Activated CD8-positive, alpha-beta memory T cell treated with anti-CD3 and anti-CD28 coated beads for 4 hours (primary cell): ENCODE measurements around the gene EXOC6B.

Experiments
- DNase-seq, 2 donors: peaks; one replicate each; pipeline ENCODE4 v3.0.0-alpha.2; 2020; ENCODE audit warnings: low read depth in 2 of 2

The EXOC6B gene

GRCh38 chr2:72743481-72743880, 82.4 kb downstream of the EXOC6B start:
- no peak for DNase-seq

GRCh38 chr2:72738096-72738495, 87.7 kb downstream of the EXOC6B start:
- DNase-seq: no peak

GRCh38 chr2:72734432-72734831, 91.4 kb downstream of the EXOC6B start:
- DNase-seq: no peak

- no peak for DNase-seq
These were observed 94.7 kb downstream of the EXOC6B start for GRCh38 chr2:72731116-72731515.

GRCh38 chr2:72727356-72727755, 98.5 kb downstream of the EXOC6B start:
- no peak for DNase-seq

- DNase-seq: no peak
These were observed 102.0 kb downstream of the EXOC6B start for GRCh38 chr2:72723769-72724370.

- no peak for DNase-seq
These were observed 103.3 kb downstream of the EXOC6B start for GRCh38 chr2:72722492-72723070.

GRCh38 chr2:72719416-72719815, 106.4 kb downstream of the EXOC6B start:
- DNase-seq: no peak

- no peak for DNase-seq
These were observed 107.0 kb downstream of the EXOC6B start for GRCh38 chr2:72718876-72719275.

- DNase-seq: no peak
These were observed 109.2 kb downstream of the EXOC6B start for GRCh38 chr2:72716601-72717000.

GRCh38 chr2:72713857-72714256, 112.0 kb downstream of the EXOC6B start:
- no peak for DNase-seq

- DNase-seq: no peak
These were observed 112.9 kb downstream of the EXOC6B start for GRCh38 chr2:72712977-72713376.

- no peak for DNase-seq
These were observed 113.5 kb downstream of the EXOC6B start for GRCh38 chr2:72712304-72712703.

- no peak for DNase-seq
These were observed 115.2 kb downstream of the EXOC6B start for GRCh38 chr2:72710418-72711152.

- DNase-seq: no peak
These were observed 117.6 kb downstream of the EXOC6B start for GRCh38 chr2:72708236-72708635.

GRCh38 chr2:72698300-72698699, 127.5 kb downstream of the EXOC6B start:
- DNase-seq: no peak

GRCh38 chr2:72696559-72696958, 129.3 kb downstream of the EXOC6B start:
- no peak for DNase-seq

GRCh38 chr2:72695676-72696075, 130.2 kb downstream of the EXOC6B start:
- DNase-seq: no peak

- DNase-seq: no peak
These were observed 130.9 kb downstream of the EXOC6B start for GRCh38 chr2:72694715-72695496.

GRCh38 chr2:72689579-72690195, 136.1 kb downstream of the EXOC6B start:
- no peak for DNase-seq

- DNase-seq: no peak
These were observed 140.1 kb downstream of the EXOC6B start for GRCh38 chr2:72685638-72686213.

GRCh38 chr2:72682061-72682460, 143.8 kb downstream of the EXOC6B start:
- no peak for DNase-seq
